PC-3 (cell line): Measurements from ENCODE around the gene EHD4. TPM values are rescaled to one million over a fixed set of nuclear protein-coding genes. Genes with fewer than 3 reads are reported as not detected.

Experiments
- ATAC-seq: fragments of 200-7000 bp; cut with Tn5 transposase; 2 replicates; pipeline ENCODE4 v1.9.1; 2020; ENCODE audit warnings: mild to moderate bottlenecking, moderate library complexity
- BruUV-seq: library from RNA; stranded (reverse); fragments of 400-500 nt; replicated peaks from 2 replicates; lab custom pipeline; 2021; lab: Mats Ljungman, UMichigan
- CTCF ChIA-PET: fragments of 300-600 bp; sonication (Branson Sonifier 250); formaldehyde crosslinking; loops from one replicate; lab custom pipeline; 2022; ENCODE audit warnings: antibody characterized with exemption; lab: Charles Lee
- POLR2A ChIA-PET: fragments of 300-600 bp; sonication (Branson Sonifier 250); formaldehyde crosslinking; loops from one replicate; lab custom pipeline; 2022; ENCODE audit warnings: antibody characterized with exemption; ENCODE audit not compliant: unreplicated experiment; lab: Charles Lee
- DNase-seq: peaks from one replicate; pipeline ENCODE4 v3.0.0-alpha.2; 2015
- H2AFZ ChIP-seq: fragments of 300-600 bp; sonication (generic); 2 replicates; pipeline ENCODE4 v1.6.0; 2016; ENCODE audit warnings: antibody characterized with exemption, low read length
- H3F3A ChIP-seq: fragments of 300-600 bp; sonication (generic); one replicate; pipeline ENCODE4 v1.6.0; 2017; ENCODE audit warnings: antibody characterized with exemption, low read length, control low read depth, mild to moderate bottlenecking; ENCODE audit not compliant: unreplicated experiment
- H3K27ac ChIP-seq: fragments of 300-600 bp; sonication (generic); 2 replicates; pipeline ENCODE4 v1.5.1; 2016; ENCODE audit warnings: mild to moderate bottlenecking, low read length
- H3K27me3 ChIP-seq: fragments of 300-600 bp; sonication (generic); 2 replicates; pipeline ENCODE4 v1.6.1; 2016; ENCODE audit warnings: low read length, mixed read lengths
- H3K36me3 ChIP-seq: fragments of 300-600 bp; sonication (generic); 2 replicates; pipeline ENCODE4 v1.6.1; 2016; ENCODE audit warnings: low read depth, mixed run types, low read length, mixed read lengths
- H3K4me1 ChIP-seq: fragments of 300-600 bp; sonication (generic); 2 replicates; pipeline ENCODE4 v1.5.1; 2016; ENCODE audit warnings: low read length; ENCODE audit not compliant: insufficient read depth
- H3K4me2 ChIP-seq: fragments of 300-600 bp; sonication (generic); 2 replicates; pipeline ENCODE4 v1.6.0; 2016; ENCODE audit warnings: low read length
- H3K4me3 ChIP-seq: fragments of 300-600 bp; sonication (generic); 2 replicates; pipeline ENCODE4 v1.5.1; 2016; ENCODE audit warnings: mild to moderate bottlenecking, low read length, mixed read lengths
- H3K79me2 ChIP-seq: fragments of 300-600 bp; sonication (generic); 2 replicates; pipeline ENCODE4 v1.6.1; 2017; ENCODE audit warnings: low read length, mixed read lengths
- H3K9ac ChIP-seq: fragments of 300-600 bp; sonication (generic); 2 replicates; pipeline ENCODE4 v1.6.0; 2016; ENCODE audit warnings: mild to moderate bottlenecking, low read length
- H3K9me2 ChIP-seq: fragments of 300-600 bp; sonication (generic); replicated peaks from 2 replicates; pipeline ENCODE4 v1.6.1; 2016; ENCODE audit warnings: mixed run types, low read length, mixed read lengths
- H3K9me3 ChIP-seq: fragments of 300-600 bp; sonication (generic); 2 replicates; pipeline ENCODE4 v1.6.1; 2016; ENCODE audit warnings: low read length, mixed read lengths
- H4K20me1 ChIP-seq: fragments of 300-600 bp; sonication (generic); 2 replicates; pipeline ENCODE4 v1.6.1; 2016; ENCODE audit warnings: low read length, mixed read lengths
- EZH2 ChIP-seq: fragments of 300-600 bp; sonication (generic); IDR thresholded peaks from one replicate; pipeline ENCODE4 v1.6.1; 2017; ENCODE audit warnings: antibody characterized with exemption, mild to moderate bottlenecking, low read length; ENCODE audit not compliant: unreplicated experiment
- EZH2phosphoT487 ChIP-seq: fragments of 300-600 bp; sonication (generic); IDR thresholded peaks from 2 replicates; pipeline ENCODE4 v1.6.1; 2018; ENCODE audit warnings: mild to moderate bottlenecking, antibody characterized with exemption, low read length, borderline replicate concordance
- intact Hi-C: fragments of 100-400 bp; cut with micrococcal nuclease; formaldehyde crosslinking; loops from 2 replicates; pipeline ENCODE4 v1.9.0; 2023
- total RNA-seq: library from RNA; depleted of rRNA; stranded (reverse); fragments of >200 nt; gene quantifications from 2 replicates; pipeline ENCODE4 v1.2.3, GENCODE V29; 2014
- TF ChIP-seq, protein P1 (sequence below): fragments of 300-600 bp; sonication (generic); conservative IDR thresholded peaks from 2 replicates; pipeline ENCODE4 v1.5.1; 2017; ENCODE audit warnings: antibody characterized with exemption, low read depth, mild to moderate bottlenecking, low read length

The EHD4 gene
- total RNA-seq, 1 experiment from 2014 or later, result 57.8 TPM

DNA sequence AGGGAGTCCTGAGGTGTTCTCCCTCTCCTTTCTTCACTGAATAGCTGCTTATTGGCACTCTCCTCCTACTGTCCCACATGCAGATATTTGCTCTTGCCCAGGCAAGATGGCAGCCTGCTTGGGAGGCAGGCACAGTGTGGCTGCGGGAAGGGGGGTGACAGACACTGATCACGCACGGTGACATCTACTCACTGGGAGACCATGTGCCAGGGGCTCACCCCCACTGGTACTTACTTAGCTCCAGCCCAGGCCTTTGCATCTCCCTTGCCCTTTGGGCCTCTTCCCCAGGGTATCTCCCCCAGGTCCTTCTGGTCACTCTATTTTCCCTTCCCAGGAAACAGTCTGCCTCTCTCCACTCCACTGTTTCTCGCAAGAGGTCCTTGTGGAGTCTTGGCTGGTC is 42.0 kb upstream of the EHD4 start:
- Histone ChIP-seq H3K4me2 (no peak overlapping the region), H3K4me1 (peaks cover 15% of the 10 kb centered on the region), H3K36me3 (no peaks in the 10 kb centered on the region), H3F3A (no peaks in the 10 kb centered on the region), H3K79me2 (no peaks in the 10 kb centered on the region), H3K27ac (no peak overlapping the region), H3K27me3 (no peaks in the 10 kb centered on the region), H3K9me2 (no peaks in the 10 kb centered on the region), H3K9me3 (no peaks in the 10 kb centered on the region), H2AFZ (no peak overlapping the region), H3K4me3 (no peak overlapping the region), H4K20me1 (no peaks in the 10 kb centered on the region), H3K9ac (no peak overlapping the region)
- ChIA-PET CTCF (no interaction called here), POLR2A (no interaction called here)
- ATAC-seq, result no peak
- BruUV-seq, result no TSS peak
- DNase-seq, result no peak
- intact Hi-C loops, result no loop called here
- TF ChIP-seq, protein P1, sequence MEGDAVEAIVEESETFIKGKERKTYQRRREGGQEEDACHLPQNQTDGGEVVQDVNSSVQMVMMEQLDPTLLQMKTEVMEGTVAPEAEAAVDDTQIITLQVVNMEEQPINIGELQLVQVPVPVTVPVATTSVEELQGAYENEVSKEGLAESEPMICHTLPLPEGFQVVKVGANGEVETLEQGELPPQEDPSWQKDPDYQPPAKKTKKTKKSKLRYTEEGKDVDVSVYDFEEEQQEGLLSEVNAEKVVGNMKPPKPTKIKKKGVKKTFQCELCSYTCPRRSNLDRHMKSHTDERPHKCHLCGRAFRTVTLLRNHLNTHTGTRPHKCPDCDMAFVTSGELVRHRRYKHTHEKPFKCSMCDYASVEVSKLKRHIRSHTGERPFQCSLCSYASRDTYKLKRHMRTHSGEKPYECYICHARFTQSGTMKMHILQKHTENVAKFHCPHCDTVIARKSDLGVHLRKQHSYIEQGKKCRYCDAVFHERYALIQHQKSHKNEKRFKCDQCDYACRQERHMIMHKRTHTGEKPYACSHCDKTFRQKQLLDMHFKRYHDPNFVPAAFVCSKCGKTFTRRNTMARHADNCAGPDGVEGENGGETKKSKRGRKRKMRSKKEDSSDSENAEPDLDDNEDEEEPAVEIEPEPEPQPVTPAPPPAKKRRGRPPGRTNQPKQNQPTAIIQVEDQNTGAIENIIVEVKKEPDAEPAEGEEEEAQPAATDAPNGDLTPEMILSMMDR, result no peak
- TF ChIP-seq EZH2phosphoT487 (no peak), EZH2 (no peak)

DNA sequence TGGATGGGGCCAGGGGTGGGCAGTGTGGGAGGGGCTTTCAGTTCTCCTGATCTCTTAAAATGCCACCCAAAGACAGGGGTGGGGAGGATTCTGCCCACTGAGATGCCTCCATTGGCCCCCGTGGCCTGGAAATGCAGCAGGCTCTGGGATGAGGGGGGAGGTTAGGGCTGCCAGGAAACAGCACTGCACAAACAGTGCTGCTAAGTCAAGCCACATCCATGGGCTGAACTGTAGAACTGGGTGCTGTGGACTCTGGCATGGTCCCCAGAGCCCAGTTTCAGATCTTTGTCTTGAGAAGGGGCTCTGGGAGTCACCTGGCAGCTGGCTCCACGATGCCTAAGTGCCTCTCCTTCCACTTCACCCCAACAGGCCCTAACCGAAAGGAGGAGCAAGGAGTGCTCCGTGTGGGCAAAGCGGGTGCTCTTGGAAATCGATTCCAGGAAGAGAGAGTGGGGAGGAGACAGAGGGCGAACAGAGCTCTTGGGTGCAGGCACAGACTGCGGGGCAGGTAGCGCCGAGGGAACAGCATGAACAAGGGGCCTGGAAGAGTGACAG is 40.6 kb upstream of the EHD4 start:
- Histone ChIP-seq H3K4me1 (peaks cover 15% of the 10 kb centered on the region), H3K4me3 (no peak overlapping the region), H3K36me3 (no peaks in the 10 kb centered on the region), H3K4me2 (no peak overlapping the region), H3K79me2 (no peaks in the 10 kb centered on the region), H3K9me3 (no peaks in the 10 kb centered on the region), H4K20me1 (no peaks in the 10 kb centered on the region), H3K27me3 (no peaks in the 10 kb centered on the region), H3K27ac (no peak overlapping the region), H3F3A (no peaks in the 10 kb centered on the region), H2AFZ (no peak overlapping the region), H3K9ac (no peak overlapping the region), H3K9me2 (no peaks in the 10 kb centered on the region)
- intact Hi-C loops, result no loop called here
- BruUV-seq, result no TSS peak
- no peak for DNase-seq
- ATAC-seq, result no peak
- no peak for TF ChIP-seq EZH2phosphoT487
- TF ChIP-seq, protein P1, result no peak
- no peak for TF ChIP-seq EZH2
- CTCF ChIA-PET, result no interaction called here
- POLR2A ChIA-PET, result no interaction called here

DNA sequence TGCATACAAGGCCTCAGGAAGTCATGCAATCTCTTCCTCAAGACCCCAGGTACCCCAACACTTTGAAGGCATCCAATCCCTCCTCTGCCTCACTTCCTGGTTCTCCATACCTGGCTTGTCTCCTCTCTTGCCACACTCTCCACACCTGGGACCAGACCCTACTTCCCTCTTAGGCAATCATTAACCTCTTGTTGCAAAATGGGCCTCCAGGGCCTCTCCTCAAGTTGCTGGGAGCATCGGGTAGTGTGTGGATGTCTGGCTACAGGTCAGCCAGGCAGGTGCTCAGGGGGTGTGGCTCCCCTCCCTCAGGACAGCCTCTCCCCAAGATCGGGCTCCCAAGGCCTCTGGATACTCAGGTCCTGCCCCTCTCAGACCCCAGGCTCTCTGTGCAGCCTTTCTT is 39.9 kb upstream of the EHD4 start:
- Histone ChIP-seq H3K9me3 (no peaks in the 10 kb centered on the region), H3K4me3 (no peak overlapping the region), H3K27ac (no peak overlapping the region), H3K36me3 (no peaks in the 10 kb centered on the region), H3K27me3 (no peaks in the 10 kb centered on the region), H3K79me2 (no peaks in the 10 kb centered on the region), H4K20me1 (no peaks in the 10 kb centered on the region), H3K9me2 (no peaks in the 10 kb centered on the region), H3F3A (no peaks in the 10 kb centered on the region), H3K4me1 (peaks cover 15% of the 10 kb centered on the region), H3K9ac (no peak overlapping the region), H3K4me2 (no peak overlapping the region), H2AFZ (no peak overlapping the region)
- ATAC-seq (no peak), DNase-seq (no peak)
- POLR2A ChIA-PET, result no interaction called here
- no TSS peak for BruUV-seq
- no peak for TF ChIP-seq EZH2
- TF ChIP-seq EZH2phosphoT487, result no peak
- TF ChIP-seq, protein P1, result no peak
- CTCF ChIA-PET, result no interaction called here
- intact Hi-C loops, result no loop called here
